HG03565 (cell line): ENCODE results near the gene ATG5.

Experiments
- ATAC-seq: cut with Tn5 transposase; IDR thresholded peaks from one replicate; pipeline ENCODE4 v1.9.1; 2021; ENCODE audit warnings: mild to moderate bottlenecking, moderate library complexity; ENCODE audit not compliant: unreplicated experiment

Gene ATG5

DNA sequence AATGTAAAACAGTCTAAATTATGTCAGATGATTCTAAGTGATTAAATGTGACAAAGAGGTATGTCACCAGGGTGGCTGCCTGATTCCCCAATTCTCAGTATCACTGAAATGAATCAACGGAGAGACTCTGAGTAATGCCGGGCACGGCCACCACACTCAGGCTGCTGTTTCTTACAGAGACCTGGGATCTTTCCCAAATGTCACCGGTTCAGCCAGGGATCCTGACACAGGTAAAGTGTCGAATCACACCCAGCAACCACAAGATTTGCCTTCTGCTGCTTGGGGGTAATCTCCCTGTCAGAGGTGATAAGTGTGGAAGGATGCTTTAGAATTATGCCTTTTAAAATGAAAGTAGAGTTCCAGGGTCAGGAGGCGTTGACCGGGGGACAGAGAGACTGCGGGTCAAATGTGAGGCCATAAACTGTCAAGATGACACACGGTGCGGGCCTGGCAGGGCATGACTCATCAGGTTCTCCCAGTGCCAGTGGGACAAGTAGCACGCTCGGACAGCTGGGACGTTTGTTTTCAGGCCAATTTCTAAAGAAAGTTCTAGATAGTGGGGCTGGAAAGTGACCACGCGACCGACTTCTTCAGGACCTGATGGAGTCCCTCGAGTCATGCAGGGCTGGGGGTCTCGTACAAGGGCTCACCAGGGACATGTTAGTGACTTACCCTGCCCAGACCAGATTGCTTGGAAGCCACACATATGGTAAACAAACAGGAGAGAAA is 190.5 kb downstream of the ATG5 start:
- no peak for ATAC-seq
